Measurements from ENCODE around the gene GANC. TPM values are rescaled to one million over a fixed set of nuclear protein-coding genes. Genes with fewer than 3 reads are reported as not detected.

GANC gene
- total RNA-seq, 1 experiment from 2014 or later, result 15.8 TPM

- Mint-ChIP-seq H3K36me3 (ENCODE audit: insufficient read depth in 1 of 3, low read depth in 3 of 3) (peaks cover 9 to 29% (median 17%) of the 10 kb centered on the region in 3 experiments), H3K4me3 (no peak overlapping the region), H3K27me3 (ENCODE audit: low read depth) (peaks cover 11% of the 10 kb centered on the region), H3K4me1 (no peaks in the 10 kb centered on the region), H3K27ac (no peak overlapping the region), H3K9me3 (peaks cover 32 to 34% of the 10 kb centered on the region in 2 experiments)
- no peaks in the 10 kb centered on the region for H4K20me1 ChIP-seq (ENCODE audit: control insufficient read depth, insufficient read depth, insufficient read length)
- H3K56ac ChIP-seq (ENCODE audit: insufficient read length, low read depth, low read length), result no peak overlapping the region
- no peak overlapping the region for H4K91ac ChIP-seq (ENCODE audit: insufficient read length, low read depth, low read length)
- H3K79me1 ChIP-seq (ENCODE audit: insufficient read depth, low read depth, low read length, poor library complexity, severe bottlenecking), result no peaks in the 10 kb centered on the region
- no peak overlapping the region for H2BK20ac ChIP-seq (ENCODE audit: low read depth, low read length, poor library complexity, severe bottlenecking)
- H2AFZ ChIP-seq (ENCODE audit: low read length), result no peak overlapping the region
- no peak overlapping the region for H2BK15ac ChIP-seq (ENCODE audit: low read depth, low read length)
- no peak overlapping the region for H2BK12ac ChIP-seq (ENCODE audit: insufficient read length, low read depth, low read length)
- H2AK5ac ChIP-seq (ENCODE audit: insufficient read length, low read length), result no peak overlapping the region
- no peaks in the 10 kb centered on the region for H3K4me1 ChIP-seq (ENCODE audit: insufficient read depth, low read length)
- no peak overlapping the region for H4K5ac ChIP-seq (ENCODE audit: insufficient read length, low read depth, low read length)
- H3K9ac ChIP-seq (ENCODE audit: extremely low read depth, insufficient read length, low read length), result no peak overlapping the region
- H3K23me2 ChIP-seq (ENCODE audit: insufficient read length, low read depth, low read length, poor library complexity, severe bottlenecking), result no peaks in the 10 kb centered on the region
- no peak for DNase-seq
- H4K8ac ChIP-seq (replicated peaks; ENCODE audit: insufficient read length, low read depth, low read length), result no peak overlapping the region
- no peak overlapping the region for H3K4me2 ChIP-seq (ENCODE audit: insufficient read depth, insufficient read length, low read length)
- H3T11ph ChIP-seq (ENCODE audit: low read length), result no peak overlapping the region
- no peak overlapping the region for H3K18ac ChIP-seq (ENCODE audit: insufficient read length, low read depth, low read length)
- H2BK120ac ChIP-seq (ENCODE audit: low read depth, low read length, poor library complexity, severe bottlenecking), result no peak overlapping the region
- H3K27ac ChIP-seq (ENCODE audit: insufficient read length, low read depth, low read length), result no peak overlapping the region
- H3K4ac ChIP-seq (ENCODE audit: low read depth, low read length), result no peak overlapping the region
- TF ChIP-seq CTCF (conservative IDR thresholded peaks at IDR 0.05), result no peak
- no peak overlapping the region for H3K14ac ChIP-seq (ENCODE audit: insufficient read depth, low read length)
- H3K23ac ChIP-seq (ENCODE audit: insufficient read length, low read depth, low read length), result no peak overlapping the region
- H3K9me3 ChIP-seq (ENCODE audit: control insufficient read depth, low read depth, low read length), result no peaks in the 10 kb centered on the region
- no CpG with 5 or more reads among the region's 1 CpG for WGBS (ENCODE audit: extremely low coverage, insufficient read length, low lambda C conversion rate)
- no peaks in the 10 kb centered on the region for H3K27me3 ChIP-seq (ENCODE audit: insufficient read depth, low read length)
- no peak overlapping the region for H2BK5ac ChIP-seq (ENCODE audit: insufficient read length, low read length)
- H3K79me2 ChIP-seq (ENCODE audit: insufficient read depth, low read length), result no peaks in the 10 kb centered on the region
Observed at GRCh38 chr15:42373274-42373673, 100.3 kb downstream of the GANC start.
